NCI-H446 (cell line): ENCODE results near the gene MAD1L1.
A peak's percentile ranks its signal among the peaks of the same experiment; 100 is the strongest.

Experiments used
- DNase-seq, 2 experiments: peaks; one replicate each; lab custom pipeline; 2025; lab: John Stamatoyannopoulos, UW

The MAD1L1 gene

GRCh38 chr7:2200584-2200980, 32.2 kb downstream of the MAD1L1 start:
- DNase-seq, result no peak

GRCh38 chr7:2199956-2200583, 32.7 kb downstream of the MAD1L1 start:
- no peak for DNase-seq

GRCh38 chr7:2199528-2199927, 33.2 kb downstream of the MAD1L1 start:
- DNase-seq, result no peak

- no peak for DNase-seq
These were observed 34.0 kb downstream of the MAD1L1 start for GRCh38 chr7:2198760-2199159.

- no peak for DNase-seq
These were observed 34.5 kb downstream of the MAD1L1 start for GRCh38 chr7:2198206-2198605.

GRCh38 chr7:2197436-2198155, 35.1 kb downstream of the MAD1L1 start:
- DNase-seq, result no peak

GRCh38 chr7:2196381-2197378, 36.1 kb downstream of the MAD1L1 start:
- DNase-seq, result peak in 1 of 2 experiments; percentile 42

- peak; percentile 81 to 98 for DNase-seq
These were observed 37.1 kb downstream of the MAD1L1 start for GRCh38 chr7:2195400-2196246.

GRCh38 chr7:2193575-2194305, 39.0 kb downstream of the MAD1L1 start:
- no peak for DNase-seq

GRCh38 chr7:2192831-2193534, 39.8 kb downstream of the MAD1L1 start:
- no peak for DNase-seq

- no peak for DNase-seq
These were observed 41.7 kb downstream of the MAD1L1 start for GRCh38 chr7:2191016-2191415.

- no peak for DNase-seq
These were observed 42.2 kb downstream of the MAD1L1 start for GRCh38 chr7:2190531-2190930.

GRCh38 chr7:2186166-2186565, 46.6 kb downstream of the MAD1L1 start:
- no peak for DNase-seq

- DNase-seq, result no peak
These were observed 47.0 kb downstream of the MAD1L1 start for GRCh38 chr7:2185715-2186114.

GRCh38 chr7:2182461-2182860, 50.3 kb downstream of the MAD1L1 start:
- DNase-seq, result no peak

- DNase-seq, result no peak
These were observed 51.5 kb downstream of the MAD1L1 start for GRCh38 chr7:2181077-2181854.

- no peak for DNase-seq
These were observed 52.7 kb downstream of the MAD1L1 start for GRCh38 chr7:2180081-2180480.

GRCh38 chr7:2175514-2175913, 57.2 kb downstream of the MAD1L1 start:
- DNase-seq, result peak in 1 of 2 experiments; percentile 40

- no peak for DNase-seq
These were observed 57.7 kb downstream of the MAD1L1 start for GRCh38 chr7:2175091-2175490.
